Left lobe of liver (tissue), 2 donors: ENCODE results near the gene AFMID. TPM values are rescaled to one million over a fixed set of nuclear protein-coding genes. Genes with fewer than 3 reads are reported as not detected.
"Not testable (repeated sequence)": the region's sequence is repeated elsewhere in the genome, so short reads cannot be mapped to it uniquely, and the experiment has no call there.

Experiments used
- ATAC-seq: fragments of 200-7000 bp; cut with Tn5 transposase; one replicate; pipeline ENCODE4 v1.9.1; 2020; ENCODE audit warnings: mild to moderate bottlenecking, moderate library complexity
- DNase-seq: peaks from one replicate; pipeline ENCODE4 v3.0.0-alpha.2; 2020; ENCODE audit warnings: low spot score
- total RNA-seq: library from RNA; stranded (reverse); gene quantifications from one replicate; pipeline ENCODE4 v1.2.1, GENCODE V29; 2021
- donor health status: DM: no; HTN: no; CAD: no; lungs with moderate emphysema.
- donor health status: DM: no; HTN: yes; CAD: no.

AFMID gene
- total RNA-seq, 1 donor from 2014 or later = 145 TPM

DNA sequence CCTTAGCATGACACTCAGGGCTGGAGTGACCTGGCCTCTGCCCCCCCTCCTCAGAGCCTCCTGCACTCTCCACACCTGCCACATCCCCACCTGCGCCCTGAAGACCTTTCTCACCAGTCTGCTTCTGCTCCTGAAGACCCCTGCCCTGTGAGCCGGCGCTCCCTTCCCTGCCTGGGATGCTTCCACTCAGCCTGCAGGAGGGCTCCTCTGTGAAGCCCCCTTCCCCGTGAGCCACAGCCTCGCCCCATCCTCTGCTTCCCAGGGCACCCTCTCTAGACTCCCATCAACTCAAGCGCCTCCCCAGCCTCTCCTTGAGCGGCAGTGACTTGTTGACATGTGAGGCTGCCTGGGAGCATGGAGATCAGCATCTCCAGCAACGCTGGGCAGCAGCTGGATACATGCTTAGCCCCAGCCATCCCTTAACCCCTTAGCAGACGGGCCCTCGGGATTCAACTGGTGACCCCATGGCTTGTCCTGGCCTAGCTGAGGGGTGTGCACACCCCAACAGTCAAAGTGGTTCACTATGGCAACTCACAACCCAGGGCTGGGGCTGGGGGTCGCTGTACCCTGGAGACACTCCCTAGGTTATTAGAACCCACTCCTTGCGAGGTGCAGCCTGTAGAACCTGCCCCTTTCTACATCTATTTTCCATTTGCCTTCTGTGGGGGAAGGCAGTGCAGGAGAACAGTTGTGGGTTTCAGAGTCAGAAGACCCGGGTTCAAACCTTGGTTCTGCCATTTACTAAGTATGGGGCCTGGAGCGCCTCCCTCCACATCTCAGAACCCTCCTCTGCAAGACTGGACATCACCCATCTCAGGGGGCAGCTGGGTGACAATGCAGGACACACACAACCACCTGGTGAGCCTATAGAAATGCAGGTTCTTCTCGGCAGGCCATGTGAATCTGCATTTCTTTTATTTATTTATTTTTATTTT lies 65.8 kb downstream of the AFMID start:
- ATAC-seq = no peak

DNA sequence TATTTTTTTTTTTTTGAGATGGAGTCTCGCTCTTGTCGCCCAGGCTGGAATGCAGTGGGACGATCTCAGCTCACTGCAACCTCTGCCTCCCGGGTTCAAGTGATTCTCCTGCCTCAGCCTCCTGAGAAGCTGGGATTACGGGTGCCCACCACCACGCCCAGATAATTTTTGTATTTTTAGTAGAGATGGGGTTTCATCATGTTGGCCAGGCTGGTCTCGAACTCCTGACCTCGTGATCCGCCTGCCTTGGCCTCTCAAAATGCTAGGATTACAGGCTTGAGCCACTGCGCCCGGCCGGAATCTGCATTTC lies 66.4 kb downstream of the AFMID start:
- ATAC-seq, DNase-seq: not testable (repeated sequence)

More for the DNA sequence above, 65.8 kb downstream of the AFMID start:
- no peak for DNase-seq

- DNase-seq (peak; percentile 86), ATAC-seq (peak; percentile 87)
Measured at GRCh38 chr17:78253946-78254672, 66.9 kb downstream of the AFMID start.

DNA sequence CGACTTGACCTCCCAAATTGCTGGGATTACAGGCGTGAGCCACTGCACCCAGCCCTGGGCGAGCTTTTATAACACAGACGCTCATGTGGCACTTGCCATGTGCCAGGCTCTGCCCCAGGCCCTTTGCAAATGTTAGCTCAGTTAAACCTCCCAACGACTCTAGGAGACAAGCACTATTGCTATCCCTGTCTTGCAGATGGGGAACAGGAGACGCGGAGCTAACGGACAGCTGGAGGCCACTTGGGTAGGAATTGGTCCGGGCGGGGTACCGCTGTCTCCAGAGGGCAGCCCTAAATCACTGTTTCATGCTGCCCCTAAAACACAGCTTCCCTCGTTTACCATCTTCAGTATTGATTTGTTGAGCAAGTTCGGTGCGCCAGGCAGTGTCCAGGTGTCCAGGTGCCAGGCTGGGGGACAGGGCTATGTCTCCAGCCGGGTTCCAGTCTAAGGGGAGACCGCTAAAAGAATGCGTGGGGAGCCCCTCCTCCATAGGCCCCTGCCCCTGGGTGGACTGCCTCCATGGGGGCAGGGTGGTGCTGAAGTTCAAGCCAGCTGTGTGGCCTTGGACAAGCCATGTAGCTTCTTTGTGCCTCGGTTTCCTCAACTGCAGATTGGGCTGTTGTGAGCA lies 68.0 kb downstream of the AFMID start:
- no peak for DNase-seq
- ATAC-seq = no peak

DNA sequence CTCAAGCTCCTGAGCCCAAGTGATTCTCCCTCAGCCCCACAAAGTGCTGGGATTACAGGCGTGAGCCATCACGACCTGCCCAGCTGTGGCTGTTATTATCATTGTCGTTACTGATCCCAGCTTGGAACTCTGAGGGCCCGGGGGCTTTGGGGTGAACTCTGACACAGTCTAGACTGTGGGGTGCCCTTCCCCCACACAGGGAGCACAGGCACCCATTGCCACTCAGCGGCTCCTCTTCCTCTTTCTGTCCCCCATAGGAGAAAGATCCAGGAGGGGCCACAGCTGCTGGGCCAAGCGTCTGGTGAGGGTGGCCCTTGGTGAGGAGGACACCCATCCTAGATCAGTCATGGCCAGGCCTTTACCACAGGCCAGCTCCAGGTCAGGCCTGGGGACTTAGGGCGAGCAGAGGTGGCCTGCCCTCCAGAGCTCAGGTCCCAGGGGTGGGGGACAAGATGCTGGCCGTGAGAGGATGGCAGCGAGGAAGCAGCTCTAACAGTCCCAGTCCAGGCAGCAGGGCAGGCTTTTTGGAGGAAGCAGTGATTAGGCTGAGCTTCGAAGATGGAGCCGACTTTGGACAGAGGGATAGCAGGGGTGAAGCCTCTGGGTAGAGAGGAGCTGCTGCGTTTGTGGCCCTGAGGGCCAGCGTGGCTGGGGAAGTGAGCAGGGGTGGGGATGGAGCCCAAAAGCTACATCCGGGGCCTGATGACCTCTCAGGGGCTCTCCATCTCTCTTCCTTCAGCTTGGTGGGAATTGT lies 69.0 kb downstream of the AFMID start:
- ATAC-seq (no peak), DNase-seq (no peak)

DNA sequence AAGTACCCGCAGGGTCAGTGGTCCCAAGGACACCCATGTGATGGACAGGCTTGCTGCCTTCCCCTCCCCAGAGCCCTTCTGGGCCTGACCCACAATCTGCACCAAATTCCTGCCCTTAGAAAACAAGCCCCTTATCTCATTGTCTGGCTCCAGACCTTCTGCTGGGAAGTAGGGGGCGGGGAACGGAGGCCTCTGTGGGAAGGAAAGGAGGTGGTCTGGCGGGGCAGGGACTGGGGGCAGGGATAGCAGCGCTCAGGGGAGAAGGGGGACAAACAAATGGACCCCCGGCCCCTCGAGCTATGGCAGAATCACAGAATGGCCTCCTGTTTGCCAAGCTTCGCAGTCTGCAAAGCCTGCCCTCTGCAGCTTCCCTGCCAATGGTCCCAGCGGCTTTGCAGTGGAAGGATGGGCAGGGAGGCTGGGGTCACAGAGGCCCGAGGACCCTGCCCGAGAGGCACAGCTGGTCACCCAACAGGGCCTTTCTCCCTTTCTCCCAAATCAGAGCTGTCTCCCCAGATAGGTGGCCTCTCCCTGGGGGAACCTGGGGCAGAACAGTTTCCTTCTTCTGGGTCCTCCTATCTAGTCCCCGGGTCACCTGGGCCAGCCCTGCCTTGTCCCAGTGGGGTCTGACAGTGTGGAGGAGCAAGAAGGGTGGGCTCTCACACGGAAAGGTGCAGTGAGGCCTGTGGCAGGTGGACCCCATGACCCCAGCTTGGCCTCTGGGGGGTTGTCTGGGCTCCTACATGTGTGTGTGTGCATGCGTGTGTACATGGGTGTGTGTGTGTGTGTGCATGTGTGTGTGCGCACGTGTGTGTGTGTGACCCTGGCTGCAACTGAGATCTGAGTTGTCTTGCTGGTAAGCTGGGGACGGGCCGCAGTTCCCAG lies 69.8 kb downstream of the AFMID start:
- no peak for DNase-seq
- ATAC-seq = no peak

Other genes with a start within 250 kb of the AFMID start
- gene TNRC6C, start 228.7 kb upstream of the AFMID start, total RNA-seq = 11.0 TPM
- gene TMC6, start 58.6 kb upstream of the AFMID start, total RNA-seq = 14.6 TPM
- gene TMC8, start 56.6 kb upstream of the AFMID start, total RNA-seq = 3.9 TPM
- not detected for gene C17orf99, start 41.0 kb upstream of the AFMID start, total RNA-seq
- gene SYNGR2, start 18.8 kb upstream of the AFMID start, total RNA-seq = 44.1 TPM
- gene TK1, start 310 bp upstream of the AFMID start, total RNA-seq = 2.6 TPM
- gene BIRC5, start 26.9 kb downstream of the AFMID start, total RNA-seq = 0.88 TPM
- gene TMEM235, start 44.3 kb downstream of the AFMID start, total RNA-seq = not detected
- gene SOCS3, start 172.7 kb downstream of the AFMID start, total RNA-seq = 2.7 TPM
- 9.1 TPM for gene PGS1, start 191.3 kb downstream of the AFMID start, total RNA-seq